GM12801 (cell line): ENCODE data around the gene RPRD1A.

Experiments used
- TF ChIP-seq, protein P1 (sequence below): IDR thresholded peaks from one replicate; pipeline ENCODE4 v1.5.1; 2011; ENCODE audit warnings: control low read depth; ENCODE audit not compliant: insufficient read length; ENCODE audit errors: extremely low read depth

The RPRD1A gene

DNA sequence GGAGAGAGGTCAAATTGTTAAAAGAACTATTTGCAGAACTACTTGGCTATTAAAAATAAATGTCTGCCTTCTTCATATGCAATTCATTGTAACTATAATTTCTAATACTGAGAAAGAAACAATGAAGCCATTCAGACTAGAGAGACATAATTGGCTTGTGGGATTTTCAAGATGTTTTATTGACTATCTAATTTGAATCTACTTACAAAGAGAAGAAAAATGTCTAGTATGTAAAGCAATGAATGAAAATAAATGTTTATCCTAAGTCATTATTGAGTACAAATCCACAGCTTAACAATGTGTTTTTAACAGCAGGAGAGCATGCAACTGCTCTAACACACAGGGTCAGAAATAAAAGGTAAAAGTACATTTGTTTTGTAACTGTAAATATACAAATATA is 75.7 kb downstream of the RPRD1A start:
- TF ChIP-seq, protein P1, sequence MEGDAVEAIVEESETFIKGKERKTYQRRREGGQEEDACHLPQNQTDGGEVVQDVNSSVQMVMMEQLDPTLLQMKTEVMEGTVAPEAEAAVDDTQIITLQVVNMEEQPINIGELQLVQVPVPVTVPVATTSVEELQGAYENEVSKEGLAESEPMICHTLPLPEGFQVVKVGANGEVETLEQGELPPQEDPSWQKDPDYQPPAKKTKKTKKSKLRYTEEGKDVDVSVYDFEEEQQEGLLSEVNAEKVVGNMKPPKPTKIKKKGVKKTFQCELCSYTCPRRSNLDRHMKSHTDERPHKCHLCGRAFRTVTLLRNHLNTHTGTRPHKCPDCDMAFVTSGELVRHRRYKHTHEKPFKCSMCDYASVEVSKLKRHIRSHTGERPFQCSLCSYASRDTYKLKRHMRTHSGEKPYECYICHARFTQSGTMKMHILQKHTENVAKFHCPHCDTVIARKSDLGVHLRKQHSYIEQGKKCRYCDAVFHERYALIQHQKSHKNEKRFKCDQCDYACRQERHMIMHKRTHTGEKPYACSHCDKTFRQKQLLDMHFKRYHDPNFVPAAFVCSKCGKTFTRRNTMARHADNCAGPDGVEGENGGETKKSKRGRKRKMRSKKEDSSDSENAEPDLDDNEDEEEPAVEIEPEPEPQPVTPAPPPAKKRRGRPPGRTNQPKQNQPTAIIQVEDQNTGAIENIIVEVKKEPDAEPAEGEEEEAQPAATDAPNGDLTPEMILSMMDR = no peak

GRCh38 chr18:35983818-35984217 is 83.5 kb downstream of the RPRD1A start:
- TF ChIP-seq, protein P1 = no peak

- TF ChIP-seq, protein P1 = no peak
These were observed 84.2 kb downstream of the RPRD1A start for GRCh38 chr18:35983147-35983546.

DNA sequence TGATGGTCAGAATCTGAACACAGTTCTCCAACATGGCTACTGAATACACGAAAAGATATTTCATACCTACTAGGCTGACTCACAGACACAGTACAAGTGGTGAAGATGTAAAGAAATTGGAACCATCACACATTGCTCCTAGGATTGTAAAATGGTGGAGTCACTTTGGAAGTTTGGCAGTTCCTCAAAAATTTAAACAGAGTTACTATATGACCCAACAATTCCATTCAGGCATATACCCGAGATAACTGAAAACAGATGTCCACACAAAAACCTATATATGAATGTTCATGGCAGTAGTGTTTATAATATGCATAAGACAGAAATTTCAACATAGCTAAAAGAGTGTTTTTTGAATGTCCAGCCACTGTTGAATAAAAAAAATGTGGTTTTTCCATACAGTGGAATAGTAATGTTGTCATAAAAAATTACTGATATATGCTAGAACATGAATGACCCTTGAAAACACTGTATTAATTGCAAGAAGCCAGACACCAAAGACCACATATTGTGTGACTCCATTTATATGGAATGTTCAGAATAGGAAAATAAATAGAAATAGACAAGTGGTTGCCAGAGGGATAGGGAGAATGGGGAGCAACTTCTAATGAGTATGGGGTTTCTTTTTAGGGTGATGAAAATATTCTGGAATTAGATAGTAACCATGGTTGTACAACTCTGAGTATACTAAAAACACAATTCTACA is 84.8 kb downstream of the RPRD1A start:
- TF ChIP-seq, protein P1 = no peak

GRCh38 chr18:35979112-35979511 is 88.2 kb downstream of the RPRD1A start:
- TF ChIP-seq, protein P1 = no peak

GRCh38 chr18:35974181-35974580 is 93.2 kb downstream of the RPRD1A start:
- TF ChIP-seq, protein P1 = no peak

DNA sequence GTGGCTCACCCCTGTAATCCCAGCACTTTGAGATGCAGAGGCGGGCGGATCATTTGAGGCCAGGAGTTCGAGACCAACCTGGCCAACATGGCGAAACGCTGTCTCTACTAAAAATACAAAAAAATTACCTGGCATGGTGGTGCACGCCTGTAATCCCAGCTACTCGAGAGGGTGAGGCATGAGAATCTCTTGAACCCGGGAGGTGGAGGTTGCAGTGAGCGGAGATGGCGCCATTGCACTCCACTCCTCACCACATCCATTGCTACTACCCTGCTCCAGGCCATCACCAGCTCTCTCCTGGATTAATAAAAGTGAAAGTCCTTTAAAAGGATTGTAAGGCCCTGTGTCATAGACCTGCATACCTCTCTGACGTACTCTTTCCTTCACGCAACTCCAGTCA is 93.7 kb downstream of the RPRD1A start:
- TF ChIP-seq, protein P1 = no peak
